Stimulated activated CD8-positive, alpha-beta memory T cell treated with anti-CD3 and anti-CD28 coated beads, Interleukin-7, amount 100 ng/mL, for 1 hour (primary cell): Measurements from ENCODE around the gene CTSH.
"Not testable (repeated sequence)": the region's sequence is repeated elsewhere in the genome, so short reads cannot be mapped to it uniquely, and the experiment has no call there.

Source experiments
- DNase-seq, 2 donors: peaks; one replicate each; pipeline ENCODE4 v3.0.0-alpha.2; 2020; ENCODE audit warnings: low read depth in 2 of 2

The CTSH gene

DNA sequence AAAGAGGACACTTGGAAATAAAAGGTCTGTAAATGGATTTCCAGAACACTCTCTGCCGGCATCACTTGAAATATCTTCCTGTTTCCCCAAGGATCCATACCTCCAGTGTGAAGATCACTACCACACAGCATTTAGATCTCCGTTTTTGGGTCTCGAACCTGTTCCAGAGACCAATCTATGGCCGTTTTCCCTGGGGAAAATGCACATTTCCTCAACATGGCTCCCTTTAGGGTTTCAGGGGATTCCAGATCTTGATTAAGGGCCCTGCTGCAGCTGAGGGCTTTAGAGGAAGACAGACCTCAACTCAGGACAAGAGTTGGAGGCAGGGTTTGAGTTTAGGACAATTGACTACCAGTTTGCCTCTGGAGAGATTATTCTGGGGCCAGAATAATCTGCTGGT is 2.1 kb downstream of the CTSH start:
- no peak for DNase-seq

DNA sequence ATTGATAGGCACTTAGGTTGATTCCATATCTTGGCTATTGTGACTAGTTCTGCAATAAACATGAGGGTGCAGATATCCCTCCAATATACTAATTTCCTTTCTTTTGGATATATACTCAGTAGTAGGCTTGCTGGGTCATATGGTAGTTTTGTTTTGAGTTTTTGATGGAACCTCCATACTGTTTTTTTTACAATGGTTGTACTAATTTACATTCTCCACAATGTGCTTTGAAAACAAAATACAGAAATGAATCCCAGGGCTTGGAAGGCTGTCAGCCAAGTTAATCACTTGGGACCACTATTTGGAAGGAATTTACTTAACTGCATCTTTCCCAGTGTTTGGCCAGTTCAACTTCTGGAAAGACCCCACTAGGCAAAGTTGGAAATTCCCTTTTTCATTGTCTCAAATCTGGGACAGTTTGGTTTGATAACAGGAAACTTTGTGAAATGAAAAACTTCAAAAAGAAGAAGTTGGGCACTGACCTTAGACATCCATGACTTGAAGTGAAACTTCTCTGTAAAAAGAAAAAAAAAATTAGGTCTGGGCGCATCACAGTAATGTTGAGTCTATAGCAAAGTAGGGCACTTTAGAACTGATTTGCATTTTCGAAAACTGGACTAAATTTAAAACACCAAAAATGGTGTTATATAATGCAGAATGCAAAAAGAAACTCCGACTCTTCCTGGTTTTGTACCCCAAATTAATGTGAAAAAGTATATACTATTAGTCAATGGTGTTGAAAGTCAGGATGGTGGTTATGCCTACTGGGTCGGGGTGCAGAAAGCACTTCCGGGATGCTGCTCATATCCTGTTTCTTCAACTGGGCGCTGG is 6.0 kb downstream of the CTSH start:
- DNase-seq = no peak

DNA sequence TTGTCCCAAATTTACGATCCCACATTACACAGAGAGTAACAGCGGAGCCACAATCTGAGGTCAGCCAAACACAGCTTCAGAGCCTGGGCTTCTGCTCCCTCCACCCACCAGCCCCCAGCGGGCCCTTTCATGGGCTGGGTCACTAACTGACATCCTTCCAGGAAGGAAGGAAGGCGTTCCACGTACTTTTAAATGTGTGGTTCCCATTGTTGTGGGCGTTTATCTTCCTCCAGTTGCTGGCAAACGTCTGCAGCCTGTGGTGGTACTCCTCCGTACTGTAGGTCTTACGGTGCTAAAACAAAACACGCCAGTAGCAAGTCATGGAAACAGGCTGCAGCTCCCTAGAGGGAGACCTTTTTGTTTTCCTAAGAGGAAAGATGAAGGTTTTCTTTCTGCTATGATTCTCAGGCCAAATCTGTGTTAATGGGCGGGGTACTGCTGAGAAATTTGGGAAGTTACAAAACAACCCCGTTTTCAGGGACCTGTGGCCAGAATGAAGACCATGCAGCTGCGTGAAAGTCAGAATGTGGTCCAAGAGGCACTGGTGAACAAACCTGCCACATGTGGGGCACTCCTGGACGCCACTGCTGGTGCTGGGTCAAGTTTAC is 7.6 kb downstream of the CTSH start:
- no peak for DNase-seq

DNA sequence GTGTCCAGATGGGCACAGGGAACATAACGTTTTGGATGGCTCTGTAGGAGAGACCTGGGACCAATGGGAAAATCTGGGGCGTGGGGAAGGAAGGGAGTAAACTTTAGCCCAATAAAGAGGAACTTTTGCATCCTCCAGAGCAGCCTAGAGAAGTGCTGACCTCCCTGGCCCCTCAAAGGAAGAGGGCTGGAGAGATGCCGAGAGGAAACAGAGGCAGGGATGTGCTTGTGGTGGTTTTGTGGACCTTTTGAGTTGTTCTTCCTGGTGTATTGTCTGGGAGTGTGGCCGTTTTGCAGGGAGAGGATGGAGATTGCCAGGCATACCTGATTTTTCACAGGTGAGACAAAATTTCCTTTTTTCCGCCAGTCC is 10.2 kb downstream of the CTSH start:
- DNase-seq = no peak

DNA sequence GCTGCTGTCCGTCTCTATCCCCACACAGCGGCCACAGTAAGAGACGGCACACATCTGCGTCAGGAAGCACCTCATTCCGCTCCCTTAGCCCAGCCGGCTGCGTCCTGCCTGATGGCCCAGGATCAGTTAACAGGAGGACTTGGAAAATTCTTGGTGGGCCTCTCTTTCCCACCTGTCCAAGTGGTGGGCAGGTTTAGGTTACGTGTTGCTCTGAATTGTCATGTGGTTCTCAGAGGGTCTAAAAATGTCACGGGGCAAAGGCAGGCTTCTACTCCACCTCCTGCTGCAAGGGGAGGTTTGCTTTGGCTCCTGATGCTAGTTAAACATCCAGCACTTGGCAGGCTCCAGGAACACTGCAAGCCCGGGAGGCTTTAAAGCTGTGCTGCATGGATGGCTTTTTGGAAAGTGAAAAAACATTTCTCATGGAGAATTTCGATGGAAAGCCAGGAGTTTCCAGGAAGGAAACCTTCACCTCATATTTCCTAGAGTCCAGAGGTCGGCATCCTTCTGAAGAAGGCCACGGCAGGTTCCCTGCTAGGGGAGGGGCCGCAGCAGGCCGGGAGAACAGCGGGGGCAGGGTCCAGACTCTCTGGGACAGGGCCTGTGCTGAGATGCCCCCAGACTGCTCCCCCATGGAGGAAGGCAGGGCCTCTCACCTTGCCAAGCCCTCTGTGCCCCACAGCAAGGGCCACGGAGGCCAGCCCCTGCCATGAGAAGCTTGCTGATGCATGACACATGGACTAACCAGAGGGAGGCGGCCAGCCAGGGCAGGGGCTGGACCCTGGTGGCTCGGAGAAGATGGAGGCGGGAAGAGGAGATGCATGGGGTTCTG is 10.8 kb downstream of the CTSH start:
- no peak for DNase-seq

DNA sequence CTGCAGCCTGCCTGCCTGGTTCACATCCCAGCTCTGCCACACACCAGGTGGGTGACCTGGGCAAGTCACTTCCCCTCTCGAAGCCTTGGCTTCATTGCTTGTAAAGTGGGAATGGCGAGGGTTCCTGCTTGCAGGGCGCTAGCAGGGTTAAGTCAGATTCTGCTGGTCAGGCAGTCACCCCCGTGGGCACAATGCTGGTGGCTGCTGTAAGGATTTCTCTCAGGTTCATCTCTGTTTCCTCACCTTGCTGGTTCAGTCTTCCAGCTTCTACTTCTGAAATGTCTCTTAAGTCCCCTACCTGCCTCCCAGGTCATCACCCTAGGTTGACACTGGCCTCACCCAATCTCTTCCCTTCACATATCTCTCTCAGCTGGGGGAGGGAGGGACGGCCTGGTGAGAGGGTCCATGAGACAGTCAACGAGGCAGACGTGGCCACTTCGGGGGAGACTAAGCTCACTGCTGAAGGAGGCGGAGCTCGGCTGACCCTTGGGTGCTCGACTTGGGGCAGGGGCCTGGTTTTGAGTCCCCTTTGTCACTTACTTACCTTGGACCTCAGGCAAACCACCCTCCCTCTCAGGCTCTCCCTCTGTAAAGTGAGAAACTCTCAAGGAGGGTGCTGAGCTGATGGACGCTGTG is 11.5 kb downstream of the CTSH start:
- DNase-seq = no peak

DNA sequence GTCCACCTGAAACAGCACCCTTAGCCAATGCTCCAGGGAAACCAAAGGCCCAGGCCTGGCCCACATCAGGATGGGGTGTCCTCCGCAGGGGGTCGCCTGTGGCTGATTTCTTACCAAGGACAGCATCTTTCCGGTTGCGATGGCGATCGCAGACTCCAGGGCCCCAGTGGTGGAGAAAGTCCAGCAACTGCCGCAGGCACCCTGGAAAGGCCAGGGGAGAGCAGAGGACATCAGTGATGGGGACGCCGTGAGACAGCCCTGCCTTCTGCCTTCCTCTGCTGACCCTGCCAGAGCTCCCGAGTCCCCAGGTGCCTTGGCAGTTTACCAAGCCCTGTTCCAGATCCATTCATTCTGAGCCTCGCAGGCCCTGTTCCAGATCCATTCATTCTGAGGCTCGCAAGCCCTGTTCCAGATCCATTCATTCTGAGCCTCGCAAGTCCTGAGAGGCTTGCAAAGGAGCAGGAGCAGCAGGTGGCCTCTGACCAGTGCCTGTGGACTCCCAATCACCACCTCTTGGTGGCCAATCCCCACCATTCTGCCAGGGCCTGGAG is 12.5 kb downstream of the CTSH start:
- DNase-seq = no peak

DNA sequence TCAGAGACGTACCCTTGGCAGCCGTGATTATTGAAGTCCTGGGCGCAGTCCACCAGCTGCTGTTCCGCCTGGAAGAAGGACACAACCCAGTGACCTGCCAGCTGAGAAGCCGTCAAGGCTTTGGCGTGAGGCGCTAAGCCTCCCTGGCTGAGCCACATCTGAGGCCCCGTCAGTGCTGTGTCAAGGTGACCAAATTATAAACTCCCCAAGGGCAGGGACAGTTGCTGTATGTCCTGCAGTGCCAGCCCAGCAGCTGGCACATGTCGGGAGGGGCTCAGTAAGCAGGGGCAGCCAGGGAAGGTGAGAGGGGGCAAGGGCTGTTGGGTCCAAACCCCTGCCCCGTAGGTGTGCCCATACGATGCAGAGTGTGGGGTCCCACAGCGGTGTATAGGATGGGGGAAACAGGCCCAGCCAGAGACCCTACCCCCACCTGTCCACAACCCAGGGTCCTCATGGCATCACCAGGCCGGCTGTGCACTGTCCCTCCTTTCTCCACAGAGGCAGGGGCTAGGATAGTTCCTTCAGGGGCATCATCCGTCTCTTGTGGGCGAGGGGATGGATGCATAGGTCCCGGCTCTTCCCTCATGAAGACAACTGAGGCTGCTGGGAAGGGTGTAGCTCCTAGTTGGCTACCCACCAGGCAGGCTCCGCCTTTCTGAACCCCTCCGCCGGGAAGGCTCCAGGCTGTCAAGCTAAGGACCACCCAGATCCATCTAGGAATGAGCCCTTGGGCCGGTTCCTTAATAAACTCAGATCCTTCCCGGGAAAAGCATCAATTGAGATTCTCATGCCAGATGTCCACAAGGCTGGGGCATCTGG is 13.2 kb downstream of the CTSH start:
- DNase-seq = no peak

DNA sequence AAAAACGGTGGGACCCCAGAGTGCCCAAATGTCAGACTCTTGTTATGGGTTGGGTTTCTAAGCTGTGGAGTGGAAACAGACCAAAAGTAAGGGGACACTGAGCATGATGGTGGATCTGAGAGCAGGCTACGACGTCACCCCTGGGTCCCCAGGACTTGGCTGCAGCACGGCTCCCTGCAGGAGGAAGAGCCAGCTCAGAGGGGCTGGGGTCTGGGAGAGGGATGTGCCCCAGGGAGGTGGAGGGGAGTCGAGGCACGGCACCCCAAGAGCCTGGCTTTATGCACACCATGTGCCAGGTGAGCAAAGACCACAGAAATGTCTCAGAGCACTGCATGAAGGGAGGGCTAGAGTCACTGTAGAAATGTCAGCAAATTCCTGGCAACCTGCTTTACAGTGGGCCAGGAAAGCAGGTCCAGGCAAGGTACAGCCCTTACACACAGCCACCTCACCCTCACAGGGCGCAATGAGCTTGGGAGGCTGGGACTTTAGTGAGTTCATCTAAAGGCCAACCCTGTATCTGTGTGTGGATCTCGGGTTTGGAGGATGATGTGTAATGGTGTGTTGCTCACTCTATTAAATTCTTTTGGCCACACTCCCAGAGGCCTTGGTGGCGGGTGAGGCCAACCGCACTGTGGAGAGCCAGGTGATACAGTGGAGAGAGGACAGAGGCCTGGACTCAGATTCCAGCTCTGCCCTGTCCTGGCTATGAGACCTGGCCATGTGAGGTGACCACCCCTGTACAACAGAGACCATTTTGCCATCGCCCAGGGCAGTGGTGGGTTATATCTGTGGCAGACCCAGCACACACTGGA is 14.1 kb downstream of the CTSH start:
- DNase-seq = no peak

DNA sequence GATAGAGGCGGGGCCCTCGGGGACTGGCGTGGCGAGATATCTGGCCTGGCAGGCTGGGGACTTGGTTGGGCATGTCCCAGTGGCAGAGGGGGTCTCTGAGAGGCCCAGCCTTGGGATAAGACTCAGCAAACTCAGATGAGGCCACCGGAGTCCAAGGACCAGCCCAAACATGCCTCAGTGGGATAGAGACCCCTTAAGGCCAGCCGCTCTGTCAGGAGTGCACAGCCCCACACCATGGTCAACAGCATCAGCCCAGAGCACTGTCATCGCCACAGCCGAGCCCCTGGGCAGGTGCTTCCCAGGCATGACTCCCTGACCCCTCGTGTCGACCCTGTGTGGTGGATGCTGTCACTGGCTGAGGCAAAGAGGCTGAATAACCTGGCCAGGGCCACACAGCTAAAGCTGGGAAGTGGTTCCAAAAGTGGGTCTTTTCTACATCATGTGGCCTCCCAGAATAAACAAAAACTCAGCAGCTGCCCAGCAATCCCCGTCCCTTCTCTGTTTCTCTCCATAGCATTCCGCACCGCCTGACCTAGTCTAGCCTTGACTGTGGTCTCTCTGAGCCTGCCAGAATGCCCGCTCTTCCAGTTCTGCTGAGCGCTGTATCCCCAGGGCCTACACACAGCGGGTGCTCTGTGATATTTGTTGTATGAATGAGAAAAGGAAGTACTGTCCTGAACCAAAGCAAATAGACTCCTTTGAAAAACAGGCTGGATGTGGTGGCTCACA is 15.1 kb downstream of the CTSH start:
- no peak for DNase-seq

DNA sequence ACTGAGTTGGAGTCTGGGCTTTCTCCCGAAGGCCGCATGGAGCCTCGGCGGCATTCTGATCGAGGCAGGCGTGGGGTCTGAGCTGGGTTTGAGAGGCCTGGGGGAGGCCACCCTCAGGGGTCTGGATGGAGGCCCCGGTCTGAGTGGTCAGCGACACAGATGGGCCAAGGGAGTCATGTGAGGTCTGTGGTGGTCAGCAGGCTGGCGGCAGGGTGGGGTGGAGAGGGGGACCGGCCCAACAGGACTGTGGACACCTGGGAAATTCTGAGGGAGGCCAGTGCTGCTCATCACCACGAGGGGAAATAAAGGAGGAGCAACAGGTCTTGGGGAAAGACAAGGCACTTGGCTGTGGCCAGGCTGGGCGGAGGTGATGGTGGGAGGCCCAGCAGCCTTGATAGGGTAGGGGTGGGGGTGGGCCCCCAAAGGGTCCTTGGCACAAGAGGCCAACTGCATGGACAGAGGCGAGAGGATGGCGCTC is 16.2 kb downstream of the CTSH start:
- DNase-seq = no peak

DNA sequence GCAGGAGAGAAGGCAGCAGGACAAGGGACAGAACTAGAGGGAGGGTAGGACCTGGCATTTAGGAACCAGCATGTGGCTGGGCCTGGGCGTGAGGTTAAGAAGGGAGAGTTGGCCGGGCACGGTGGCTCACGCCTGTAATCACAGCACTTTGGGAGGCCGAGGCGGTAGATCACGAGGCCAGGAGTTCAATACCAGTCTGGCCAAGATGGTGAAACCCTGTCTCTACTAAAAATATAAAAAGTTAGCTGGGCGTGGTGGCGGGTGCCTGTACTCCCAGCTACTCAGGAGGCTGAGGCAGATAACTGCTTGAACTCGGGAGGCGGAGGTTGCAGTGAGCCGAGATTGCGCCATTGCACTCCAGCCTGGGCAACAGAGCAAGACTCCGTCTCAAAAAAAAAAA is 16.7 kb downstream of the CTSH start:
- not testable (repeated sequence) for DNase-seq

DNA sequence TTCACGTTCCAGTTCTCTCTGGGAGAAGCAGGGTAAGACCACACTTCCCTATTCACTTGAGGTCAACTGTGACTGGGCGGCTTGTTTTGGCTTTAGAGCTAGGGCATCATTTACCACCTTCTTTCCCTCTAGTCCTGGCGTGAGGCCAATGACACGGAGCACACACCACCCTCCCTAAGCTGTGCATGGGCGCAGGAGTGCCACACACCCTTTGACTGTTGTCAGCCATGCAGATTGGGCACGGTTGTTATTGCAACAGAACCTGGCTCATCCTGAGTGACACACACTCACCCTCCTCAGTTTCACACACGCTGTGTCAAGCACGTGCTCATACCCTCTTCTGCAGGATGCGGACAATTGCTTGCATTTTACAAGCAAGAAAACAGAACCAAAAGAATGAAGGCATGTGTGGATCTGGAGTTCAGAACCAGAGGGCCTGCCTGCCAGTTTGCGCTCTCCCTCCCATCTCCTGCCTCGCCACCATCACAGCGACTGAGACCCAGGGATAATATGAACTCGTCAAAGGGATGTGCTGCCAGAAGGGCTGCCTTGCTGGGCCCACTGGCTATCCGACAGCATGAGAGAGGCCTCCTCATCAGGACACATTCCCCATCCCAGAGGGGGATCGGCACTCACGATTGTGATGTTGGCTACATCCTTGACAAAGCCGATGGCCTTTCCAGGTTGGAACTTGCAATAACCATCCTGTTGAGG is 17.6 kb downstream of the CTSH start:
- no peak for DNase-seq

DNA sequence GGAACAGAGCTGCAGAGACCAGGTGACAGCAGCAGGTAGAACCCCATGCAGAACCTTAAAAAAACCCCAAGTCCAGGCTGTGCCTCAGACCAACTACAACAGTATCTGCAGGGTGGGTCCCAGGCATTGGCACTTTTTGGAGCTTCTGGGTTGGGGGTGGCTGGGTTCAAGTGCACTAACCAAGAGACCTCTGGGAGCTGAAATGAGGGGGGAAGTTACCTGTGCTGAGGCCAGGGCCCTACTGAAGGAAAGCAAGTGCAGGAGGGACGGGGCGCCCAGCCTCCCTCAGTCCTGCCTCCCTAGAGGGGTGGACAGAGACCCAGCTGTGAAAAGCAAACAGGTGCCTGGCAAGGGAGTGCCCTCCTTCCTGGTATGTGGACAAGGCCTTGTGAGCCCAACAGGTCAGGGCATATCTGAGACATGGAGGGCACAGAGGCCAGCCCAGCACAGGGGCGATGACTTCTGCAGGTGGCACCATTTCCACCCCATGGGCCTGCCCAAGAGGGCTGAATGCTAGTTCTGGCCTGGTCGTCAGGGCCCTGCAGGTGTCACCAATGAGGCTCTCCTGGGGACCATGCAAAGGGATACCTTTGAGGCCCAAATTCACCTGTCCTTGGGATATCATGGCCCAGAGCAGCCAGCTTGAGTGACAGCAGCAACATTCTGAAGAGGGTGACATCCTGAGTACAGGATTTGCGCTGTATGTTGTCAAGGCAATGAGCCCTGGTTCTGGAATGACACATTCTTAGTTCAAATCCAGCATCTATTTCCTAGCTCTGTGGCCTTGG is 18.7 kb downstream of the CTSH start:
- DNase-seq = no peak

DNA sequence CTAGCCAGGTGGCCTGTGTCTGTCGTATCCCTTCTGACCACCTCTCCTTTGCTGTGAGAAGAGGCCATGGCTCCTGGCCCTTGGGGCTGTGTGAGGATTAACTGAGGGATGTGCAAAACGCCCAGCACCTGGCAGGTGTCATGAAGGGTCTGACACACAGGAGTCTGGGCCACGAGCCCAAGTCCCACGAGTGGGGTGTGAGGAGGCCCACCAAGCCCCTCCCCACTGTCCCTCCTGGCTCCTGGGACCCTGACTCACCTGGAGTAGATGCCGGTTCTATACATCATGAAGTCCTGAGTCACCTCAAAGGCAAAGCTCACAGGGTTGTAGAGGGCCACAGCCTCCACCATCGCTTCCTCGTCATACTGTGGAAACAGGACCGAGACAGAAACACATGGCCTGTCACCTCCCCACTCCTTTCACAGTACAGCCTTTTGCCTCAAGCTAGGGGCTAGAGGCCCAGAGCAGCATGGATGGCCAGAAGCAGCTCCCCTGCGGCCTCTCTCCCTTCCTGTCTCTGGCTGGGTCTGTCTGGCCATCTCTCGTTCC is 19.7 kb downstream of the CTSH start:
- DNase-seq = no peak

DNA sequence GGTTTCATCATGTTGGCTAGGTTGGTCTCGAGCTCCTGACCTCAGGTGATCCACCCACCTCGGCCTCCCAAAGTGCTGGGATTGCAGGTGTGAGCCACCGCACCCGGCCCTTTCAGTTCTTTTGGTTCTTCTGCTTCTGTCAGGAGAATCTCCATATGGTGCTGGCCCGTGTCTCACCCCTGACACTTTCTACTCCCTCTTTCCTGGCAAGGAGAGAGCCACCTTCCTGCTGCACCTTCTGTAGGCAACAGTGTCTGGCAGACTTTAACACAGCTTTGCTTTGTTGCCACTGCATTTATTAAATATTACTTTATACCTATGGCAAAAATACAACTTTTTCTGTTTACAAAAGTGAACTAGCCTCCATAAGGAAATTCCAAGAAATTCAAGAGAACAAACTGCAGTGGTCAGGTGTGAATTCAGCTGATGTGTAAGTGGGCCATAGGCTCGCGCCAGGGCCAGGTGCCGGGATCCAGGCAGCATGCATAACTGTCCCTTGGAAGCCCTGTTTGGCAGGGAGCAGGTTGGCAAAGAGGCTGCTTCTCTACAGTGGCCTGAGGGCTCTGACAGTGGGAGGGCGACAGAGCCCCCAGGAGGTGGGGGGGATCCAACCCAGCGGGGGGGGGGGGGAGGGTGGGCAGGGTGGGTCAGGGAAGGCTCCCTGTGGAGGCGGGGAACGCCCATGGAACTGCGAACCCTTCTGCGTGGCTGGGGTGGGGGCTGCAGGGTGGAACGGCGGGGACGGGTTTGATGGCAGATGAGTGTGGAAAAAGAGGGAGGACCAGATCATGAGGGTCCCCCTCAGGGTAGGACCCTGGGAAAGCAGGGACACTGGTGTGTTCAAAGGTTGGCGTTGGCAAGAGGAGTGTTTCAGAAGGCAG is 21.1 kb downstream of the CTSH start:
- DNase-seq = no peak

DNA sequence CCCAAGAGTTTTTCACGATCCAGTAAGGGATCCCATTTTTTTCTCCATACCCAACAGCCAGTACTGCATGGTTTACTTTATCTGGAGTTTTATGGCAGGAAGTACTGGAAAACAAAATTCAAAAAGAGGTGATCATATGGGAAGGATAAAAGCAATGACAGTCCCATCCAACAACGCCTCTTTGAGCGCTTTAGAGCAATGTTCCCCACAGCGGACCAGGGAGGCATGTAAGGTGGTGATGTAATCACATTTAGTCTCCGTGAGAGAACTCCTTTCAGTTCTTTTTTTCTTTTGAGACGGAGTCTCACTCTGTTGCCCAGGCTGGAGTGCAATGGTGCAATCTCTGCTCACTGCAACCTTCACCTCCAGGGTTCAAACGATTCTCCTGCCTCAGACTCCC is 21.8 kb downstream of the CTSH start:
- no peak for DNase-seq
